UCSD-AML1 (cell line): Measurements from ENCODE around the gene SNX22.

Experiments
- DNase-seq: peaks from one replicate; lab custom pipeline; 2025; ENCODE audit not compliant: unreplicated experiment; lab: John Stamatoyannopoulos, UW

Gene SNX22

DNA sequence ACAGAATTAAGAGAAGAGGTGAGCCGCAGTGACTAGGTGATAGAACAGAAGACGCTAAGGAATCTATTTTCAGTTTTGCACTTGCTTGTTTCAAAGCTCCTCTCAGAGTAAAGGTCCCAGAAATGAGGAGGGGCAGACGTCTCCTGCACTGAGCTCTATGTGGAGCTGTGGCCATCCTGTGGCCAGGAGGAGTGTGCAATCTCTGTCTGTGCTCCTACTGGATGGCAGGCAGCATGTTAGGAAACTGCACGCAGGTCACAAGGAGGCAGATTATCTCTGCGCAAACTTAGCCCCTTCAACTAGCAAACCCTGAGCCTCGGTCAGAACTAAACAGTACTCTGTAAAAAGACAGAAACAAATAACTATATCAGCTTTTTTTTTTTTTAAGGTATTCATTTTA lies 42.4 kb downstream of the SNX22 start:
- DNase-seq: no peak

DNA sequence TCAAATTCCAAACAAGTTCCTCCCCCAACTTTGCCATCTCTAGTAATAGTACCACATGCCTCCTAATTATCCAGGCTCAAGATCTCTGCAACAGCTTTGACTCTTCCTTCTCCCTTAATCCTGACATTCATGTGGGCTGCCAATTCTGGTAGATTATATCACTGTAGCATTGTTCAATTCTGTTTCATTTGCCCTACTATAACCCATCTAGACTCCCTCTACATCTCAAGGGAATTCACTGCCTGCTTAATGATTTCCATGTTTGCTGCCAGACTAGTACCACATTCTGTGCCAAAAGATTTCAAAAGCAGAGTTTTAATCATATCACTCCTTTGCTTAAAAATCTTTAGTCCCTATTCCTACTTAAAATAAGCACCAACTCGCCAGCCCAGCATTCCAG lies 45.9 kb downstream of the SNX22 start:
- DNase-seq: no peak

DNA sequence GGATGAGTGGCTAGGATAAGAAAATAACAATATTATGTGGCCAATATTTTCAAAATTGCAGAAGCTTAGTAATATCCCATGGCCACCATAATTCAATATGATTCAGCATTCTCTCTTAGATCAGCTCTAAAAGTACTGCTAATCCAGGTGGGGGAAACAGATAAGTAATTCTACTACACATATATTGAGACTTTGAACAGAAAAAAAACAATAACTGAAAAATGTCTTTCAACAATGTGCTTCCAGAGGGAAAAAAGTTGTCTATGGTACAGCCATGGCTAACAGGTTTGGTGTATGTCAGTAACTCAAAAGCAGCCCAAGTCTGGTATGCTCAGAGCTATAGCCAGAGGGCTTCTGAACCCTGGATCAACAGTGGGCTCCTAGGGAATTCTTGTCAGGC lies 53.7 kb downstream of the SNX22 start:
- no peak for DNase-seq
